T-helper 1 cell treated with Interleukin-12 subunit alpha and Interleukin-12 subunit beta and Interleukin-4 antibody, amounts not matched to agents 30 μg/mL and 1 μg/mL, for 36 hours (primary cell): ENCODE measurements around the gene SLC14A1.
A peak's percentile ranks its signal among the peaks of the same experiment; 100 is the strongest.

Source experiments
- H3K27ac Mint-ChIP-seq: one replicate; pipeline ENCODE4 v1.8.0; 2021; ENCODE audit warnings: mild to moderate bottlenecking, mixed read lengths
- H3K27me3 Mint-ChIP-seq: one replicate; pipeline ENCODE4 v1.8.0; 2021; ENCODE audit warnings: low read depth, mixed read lengths
- H3K36me3 Mint-ChIP-seq: one replicate; pipeline ENCODE4 v1.8.0; 2021; ENCODE audit warnings: low read depth, mixed read lengths
- H3K4me1 Mint-ChIP-seq: one replicate; pipeline ENCODE4 v1.8.0; 2021; ENCODE audit warnings: low read depth, mixed read lengths
- H3K4me3 Mint-ChIP-seq: one replicate; pipeline ENCODE4 v1.8.0; 2021; ENCODE audit warnings: mild to moderate bottlenecking, moderate library complexity, mixed read lengths
- H3K9me3 Mint-ChIP-seq: one replicate; pipeline ENCODE4 v1.8.0; 2021; ENCODE audit warnings: mixed read lengths

The SLC14A1 gene

GRCh38 chr18:45691816-45692179, 32.2 kb upstream of the SLC14A1 start:
- Mint-ChIP-seq H3K4me3 (no peak overlapping the region), H3K27ac (peak overlapping the region; percentile 2), H3K4me1 (peaks cover 27% of the 10 kb centered on the region), H3K27me3 (peaks cover 73% of the 10 kb centered on the region), H3K9me3 (peaks cover 4% of the 10 kb centered on the region), H3K36me3 (no peaks in the 10 kb centered on the region)

DNA sequence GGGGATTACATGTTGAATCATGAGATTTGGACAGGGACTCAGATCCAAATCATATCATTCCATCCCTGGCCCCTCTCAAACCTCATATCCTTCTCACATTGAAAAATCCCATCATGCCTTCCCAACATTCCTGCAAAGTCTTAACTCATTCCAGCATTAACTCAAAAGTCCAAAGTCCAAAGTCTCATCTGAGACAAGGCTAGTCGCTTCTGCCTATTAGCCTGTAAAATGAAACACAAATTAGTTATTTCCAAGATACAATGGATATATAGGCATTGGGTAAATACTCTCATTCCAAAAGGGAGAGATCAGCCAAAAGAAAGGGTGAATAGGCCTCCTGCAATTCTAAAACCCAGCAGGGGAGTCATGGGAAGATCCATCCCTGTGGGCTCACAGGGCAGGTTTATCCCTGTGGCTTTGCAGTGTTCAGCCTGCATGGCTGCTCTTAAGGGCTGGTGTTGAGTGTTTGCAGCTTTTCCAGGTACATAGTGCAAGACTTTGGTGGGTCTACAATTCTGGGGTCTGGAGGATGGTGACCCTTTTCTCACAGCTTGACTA, 21.2 kb upstream of the SLC14A1 start:
- Mint-ChIP-seq H3K4me3 (no peak overlapping the region), H3K27ac (no peak overlapping the region)

GRCh38 chr18:45708831-45709230, 15.2 kb upstream of the SLC14A1 start:
- Mint-ChIP-seq H3K4me3 (no peak overlapping the region), H3K27me3 (peaks cover 30% of the 10 kb centered on the region), H3K9me3 (peaks cover 39% of the 10 kb centered on the region), H3K4me1 (no peaks in the 10 kb centered on the region), H3K36me3 (peaks cover 8% of the 10 kb centered on the region), H3K27ac (no peak overlapping the region)

More for the DNA sequence above, 21.2 kb upstream of the SLC14A1 start:
- H3K9me3 Mint-ChIP-seq = peaks cover 37% of the 10 kb centered on the region
- no peaks in the 10 kb centered on the region for H3K4me1 Mint-ChIP-seq
- peaks cover 6% of the 10 kb centered on the region for H3K36me3 Mint-ChIP-seq
- peaks cover 28% of the 10 kb centered on the region for H3K27me3 Mint-ChIP-seq

GRCh38 chr18:45712061-45712460, 11.9 kb upstream of the SLC14A1 start:
- Mint-ChIP-seq H3K4me3 (no peak overlapping the region), H3K9me3 (peaks cover 24% of the 10 kb centered on the region), H3K36me3 (peaks cover 4% of the 10 kb centered on the region), H3K4me1 (no peaks in the 10 kb centered on the region), H3K27me3 (peaks cover 25% of the 10 kb centered on the region), H3K27ac (no peak overlapping the region)

DNA sequence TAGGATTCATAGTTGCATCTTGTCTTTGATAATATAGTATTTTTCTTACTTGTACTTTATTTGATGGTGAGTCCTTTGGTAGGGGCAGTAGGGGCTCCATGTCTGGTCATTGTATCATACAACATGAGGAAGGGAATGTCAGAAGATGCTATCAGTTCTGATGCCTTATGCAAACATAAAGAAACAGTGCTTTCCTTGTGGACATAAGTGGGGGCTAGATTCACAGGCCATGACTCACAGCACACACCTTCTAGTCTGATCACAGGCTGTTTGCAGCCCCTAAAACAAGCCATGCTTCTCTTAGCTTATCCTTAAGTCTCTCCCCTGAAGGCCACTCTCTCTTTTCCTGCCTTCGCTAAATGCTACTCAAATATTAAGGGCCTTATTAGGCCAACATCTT, 10.7 kb upstream of the SLC14A1 start:
- H3K4me1 Mint-ChIP-seq = no peaks in the 10 kb centered on the region
- H3K9me3 Mint-ChIP-seq = peaks cover 19% of the 10 kb centered on the region
- no peak overlapping the region for H3K4me3 Mint-ChIP-seq
- H3K36me3 Mint-ChIP-seq = peaks cover 4% of the 10 kb centered on the region
- H3K27ac Mint-ChIP-seq = no peak overlapping the region
- peaks cover 25% of the 10 kb centered on the region for H3K27me3 Mint-ChIP-seq

- Mint-ChIP-seq H3K27ac (no peak overlapping the region), H3K27me3 (peaks cover 32% of the 10 kb centered on the region), H3K36me3 (no peaks in the 10 kb centered on the region), H3K9me3 (peaks cover 5% of the 10 kb centered on the region), H3K4me3 (no peak overlapping the region), H3K4me1 (no peaks in the 10 kb centered on the region)
Measured at GRCh38 chr18:45715212-45715780, 8.7 kb upstream of the SLC14A1 start.

DNA sequence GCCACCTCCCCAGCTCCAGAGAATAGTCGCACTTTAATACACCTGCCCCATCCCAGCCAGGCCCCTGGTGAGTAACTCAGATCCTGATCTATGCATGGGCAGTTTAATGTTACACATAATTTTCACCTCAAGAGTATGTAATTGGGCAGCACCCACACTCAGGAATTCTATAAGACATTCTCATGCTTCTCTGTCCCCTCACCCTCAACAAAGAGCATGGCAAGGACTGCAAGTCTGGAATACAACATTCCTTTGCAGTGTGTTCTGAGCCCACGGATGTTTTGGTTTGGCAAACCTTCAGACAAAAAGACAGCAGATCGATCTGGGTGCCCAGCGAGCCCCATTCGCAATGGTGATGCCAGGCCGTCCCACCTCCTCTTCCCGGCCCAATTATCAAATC, 4.9 kb upstream of the SLC14A1 start:
- H3K36me3 Mint-ChIP-seq = no peaks in the 10 kb centered on the region
- H3K4me3 Mint-ChIP-seq = no peak overlapping the region
- H3K27ac Mint-ChIP-seq = no peak overlapping the region
- H3K4me1 Mint-ChIP-seq = no peaks in the 10 kb centered on the region
- no peaks in the 10 kb centered on the region for H3K9me3 Mint-ChIP-seq
- H3K27me3 Mint-ChIP-seq = peaks cover 27% of the 10 kb centered on the region

DNA sequence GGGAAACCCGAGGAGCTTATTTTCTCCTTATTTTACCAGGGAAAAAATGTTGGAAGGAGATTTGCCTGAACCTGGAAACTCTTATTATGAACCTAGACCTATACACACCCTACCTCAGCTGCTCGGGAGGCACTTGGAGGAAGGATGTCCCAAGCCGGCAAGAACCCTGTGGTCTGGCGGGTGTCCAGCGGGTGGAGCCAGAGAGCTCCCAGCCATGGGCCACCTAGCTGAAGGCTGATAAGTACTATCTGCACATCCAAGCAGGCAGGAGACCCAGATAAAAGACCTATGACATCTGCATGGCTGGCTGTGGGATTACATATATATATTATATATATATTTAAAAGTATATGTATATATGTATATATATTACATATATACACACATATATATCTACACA, 1.1 kb upstream of the SLC14A1 start:
- Mint-ChIP-seq H3K27ac (no peak overlapping the region), H3K27me3 (peaks cover 33% of the 10 kb centered on the region), H3K4me1 (peaks cover 2% of the 10 kb centered on the region)

DNA sequence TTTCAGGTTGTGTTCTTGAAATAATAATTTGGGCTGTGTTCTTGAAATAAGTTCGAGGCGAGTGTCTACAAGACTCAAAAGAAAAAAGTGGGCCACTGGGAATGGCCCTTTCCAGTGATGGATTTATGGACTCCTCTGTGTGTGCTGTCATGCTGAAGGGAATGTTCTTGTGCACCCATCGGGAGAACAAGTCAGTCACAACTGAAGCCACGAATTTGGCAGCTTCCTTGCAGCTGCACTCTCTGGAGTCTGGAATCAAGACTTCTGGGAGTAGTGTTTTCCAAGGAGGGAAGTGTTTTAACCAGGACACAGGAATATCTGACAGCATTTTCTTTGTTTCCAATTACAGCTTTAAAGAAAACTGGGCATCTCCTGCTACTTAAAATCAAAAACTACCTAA, 620 bp downstream of the SLC14A1 start:
- no peaks in the 10 kb centered on the region for H3K36me3 Mint-ChIP-seq
- peaks cover 34% of the 10 kb centered on the region for H3K27me3 Mint-ChIP-seq
- H3K27ac Mint-ChIP-seq = no peak overlapping the region
- no peak overlapping the region for H3K4me3 Mint-ChIP-seq
- no peaks in the 10 kb centered on the region for H3K9me3 Mint-ChIP-seq
- peaks cover 2% of the 10 kb centered on the region for H3K4me1 Mint-ChIP-seq

More for the DNA sequence above, 1.1 kb upstream of the SLC14A1 start:
- Mint-ChIP-seq H3K36me3 (no peaks in the 10 kb centered on the region), H3K9me3 (no peaks in the 10 kb centered on the region), H3K4me3 (no peak overlapping the region)

DNA sequence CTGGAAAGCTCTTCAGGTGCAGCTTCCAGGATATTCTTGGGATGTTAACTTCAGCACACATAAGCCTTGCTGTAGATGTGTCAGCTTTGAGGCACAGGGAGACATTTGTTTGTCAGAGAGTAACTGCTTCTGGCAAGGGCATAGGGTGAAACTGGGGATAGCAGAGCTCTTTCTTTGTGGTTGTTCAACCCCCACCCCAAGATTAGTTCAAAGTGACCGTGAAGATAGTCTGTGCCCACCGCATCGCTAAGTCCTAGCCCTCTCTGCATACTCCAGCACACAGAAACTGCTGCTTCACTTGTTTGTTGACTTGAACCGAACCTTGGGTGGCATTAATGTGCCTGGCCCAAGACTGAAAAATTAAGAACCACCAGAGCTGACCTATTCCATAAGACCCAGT, 1.4 kb downstream of the SLC14A1 start:
- H3K4me1 Mint-ChIP-seq = peaks cover 2% of the 10 kb centered on the region
- no peak overlapping the region for H3K27ac Mint-ChIP-seq
- H3K4me3 Mint-ChIP-seq = no peak overlapping the region
- H3K27me3 Mint-ChIP-seq = peaks cover 38% of the 10 kb centered on the region
- H3K9me3 Mint-ChIP-seq = no peaks in the 10 kb centered on the region
- no peaks in the 10 kb centered on the region for H3K36me3 Mint-ChIP-seq

DNA sequence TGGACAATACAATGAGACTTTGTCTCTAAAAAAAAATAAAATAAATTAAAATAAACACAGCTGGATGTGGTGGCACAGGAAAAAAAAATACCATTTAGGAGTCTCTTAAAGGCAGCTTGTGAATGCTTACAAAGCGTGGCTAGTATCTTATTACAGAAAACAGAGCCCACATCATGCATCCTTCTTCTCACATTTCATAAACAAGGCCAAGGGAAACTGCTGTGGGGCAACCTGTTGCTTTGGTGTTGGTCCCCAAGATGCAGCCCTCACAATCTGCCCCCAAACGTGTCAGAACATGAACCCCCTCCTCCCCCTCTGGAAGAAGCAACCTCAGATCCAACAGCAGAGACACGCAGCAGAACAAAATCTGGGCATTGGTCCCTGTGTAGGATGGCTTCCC, 2.6 kb downstream of the SLC14A1 start:
- no peaks in the 10 kb centered on the region for H3K9me3 Mint-ChIP-seq
- no peaks in the 10 kb centered on the region for H3K36me3 Mint-ChIP-seq
- H3K4me3 Mint-ChIP-seq = no peak overlapping the region
- H3K4me1 Mint-ChIP-seq = peaks cover 2% of the 10 kb centered on the region
- H3K27ac Mint-ChIP-seq = no peak overlapping the region
- peaks cover 32% of the 10 kb centered on the region for H3K27me3 Mint-ChIP-seq

DNA sequence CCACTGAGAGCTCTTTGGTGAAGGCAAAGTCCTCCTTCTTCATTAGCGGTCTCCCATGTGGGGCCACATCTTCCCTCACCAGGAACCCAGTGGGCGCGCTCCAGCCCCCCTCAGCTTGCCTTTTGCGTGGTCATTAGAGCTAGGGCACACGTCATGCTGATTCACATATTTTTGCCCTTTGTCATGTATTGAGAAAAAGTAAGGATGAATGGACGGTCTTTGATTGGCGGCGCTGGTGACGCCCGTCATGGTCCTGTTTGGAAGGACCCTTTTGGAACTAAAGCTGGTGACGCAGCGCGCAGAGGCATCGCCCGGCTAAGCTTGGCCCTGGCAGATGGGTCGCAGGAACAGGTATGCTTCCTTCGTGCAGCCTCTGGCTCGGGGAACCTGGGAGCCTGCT, 3.1 kb downstream of the SLC14A1 start:
- no peak overlapping the region for H3K27ac Mint-ChIP-seq
- no peak overlapping the region for H3K4me3 Mint-ChIP-seq
- H3K9me3 Mint-ChIP-seq = no peaks in the 10 kb centered on the region
- H3K36me3 Mint-ChIP-seq = no peaks in the 10 kb centered on the region
- H3K27me3 Mint-ChIP-seq = peaks cover 32% of the 10 kb centered on the region
- H3K4me1 Mint-ChIP-seq = peaks cover 2% of the 10 kb centered on the region

GRCh38 chr18:45728336-45729010, 4.5 kb downstream of the SLC14A1 start:
- Mint-ChIP-seq H3K4me3 (no peak overlapping the region), H3K4me1 (peaks cover 2% of the 10 kb centered on the region), H3K36me3 (no peaks in the 10 kb centered on the region), H3K27ac (no peak overlapping the region), H3K9me3 (no peaks in the 10 kb centered on the region), H3K27me3 (peaks cover 38% of the 10 kb centered on the region)

DNA sequence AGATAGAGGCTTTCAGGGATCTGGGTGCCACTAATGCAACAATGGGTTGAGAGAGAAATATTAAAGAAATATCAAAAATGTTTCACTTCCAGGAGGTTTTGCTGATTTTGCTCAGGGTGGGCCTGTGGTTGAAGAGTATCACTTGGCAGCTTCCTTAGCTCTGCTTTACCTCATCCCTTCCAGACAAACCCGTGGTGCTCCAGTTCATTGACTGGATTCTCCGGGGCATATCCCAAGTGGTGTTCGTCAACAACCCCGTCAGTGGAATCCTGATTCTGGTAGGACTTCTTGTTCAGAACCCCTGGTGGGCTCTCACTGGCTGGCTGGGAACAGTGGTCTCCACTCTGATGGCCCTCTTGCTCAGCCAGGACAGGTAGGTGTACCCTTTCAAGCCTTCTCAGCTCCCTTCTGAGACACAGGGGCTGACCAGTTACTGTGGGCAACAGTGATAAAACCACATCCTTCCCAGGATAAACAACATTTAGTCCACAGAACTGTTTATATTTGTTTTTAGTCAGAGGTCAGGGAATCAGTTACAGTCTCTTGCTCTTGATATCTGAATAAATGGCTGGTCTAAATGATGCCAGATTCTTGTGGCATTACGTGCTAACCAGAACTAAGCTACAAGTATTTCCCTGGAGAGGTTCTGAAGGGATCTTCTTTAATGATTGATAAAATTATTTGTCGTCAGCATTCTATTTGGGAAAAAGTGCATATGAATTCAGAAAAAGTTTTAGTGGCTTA, 7.0 kb downstream of the SLC14A1 start:
- Mint-ChIP-seq H3K4me3 (no peak overlapping the region), H3K4me1 (peaks cover 2% of the 10 kb centered on the region), H3K9me3 (no peaks in the 10 kb centered on the region), H3K36me3 (no peaks in the 10 kb centered on the region), H3K27me3 (peaks cover 24% of the 10 kb centered on the region), H3K27ac (no peak overlapping the region)

GRCh38 chr18:45731716-45732115, 7.7 kb downstream of the SLC14A1 start:
- Mint-ChIP-seq H3K9me3 (no peaks in the 10 kb centered on the region), H3K27ac (no peak overlapping the region), H3K4me1 (no peaks in the 10 kb centered on the region), H3K4me3 (no peak overlapping the region), H3K36me3 (no peaks in the 10 kb centered on the region), H3K27me3 (peaks cover 24% of the 10 kb centered on the region)
